Measurements from ENCODE around the gene IL17C.

The IL17C gene

DNA sequence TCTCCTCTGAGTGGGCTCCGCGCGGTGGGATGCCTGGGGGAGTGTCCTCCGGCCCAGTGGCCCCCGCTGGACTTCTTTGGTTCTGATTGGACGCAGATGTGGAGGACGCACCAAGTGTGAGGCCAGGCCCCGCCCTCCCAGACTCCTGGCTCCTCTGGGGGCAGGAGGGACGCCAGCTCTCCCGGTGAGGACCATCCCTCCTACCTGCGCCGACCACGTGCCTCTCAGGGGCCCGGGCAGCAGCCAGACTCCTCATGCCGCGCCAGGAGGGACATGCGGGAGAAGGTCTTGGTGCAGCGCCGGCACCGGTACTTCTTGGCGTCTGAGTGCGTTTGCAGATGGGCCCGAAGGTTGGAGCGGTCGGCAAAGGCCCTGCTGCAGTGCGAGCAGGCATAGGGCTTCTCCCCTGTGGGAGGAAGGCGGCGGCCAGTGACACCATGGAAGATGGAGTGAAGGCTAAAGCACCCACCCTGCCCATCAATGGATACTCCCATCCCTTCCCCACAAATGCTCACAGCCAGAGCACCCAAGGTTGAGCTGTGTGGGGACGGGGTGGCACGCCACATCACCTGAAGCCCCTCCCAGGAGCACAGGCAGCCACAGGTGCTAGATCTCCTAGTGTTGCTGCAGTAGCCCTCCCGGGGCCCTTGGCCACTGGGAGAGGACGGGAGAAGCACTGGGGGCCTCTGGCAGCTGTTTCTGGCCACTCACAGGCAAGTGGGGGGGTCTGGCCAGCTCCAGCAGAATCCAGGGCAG lies 40.0 kb downstream of the IL17C start:
- no peak overlapping the region for H3K4me3 ChIP-seq (ENCODE audit: low read depth, low read length)
- TF ChIP-seq, protein P1, sequence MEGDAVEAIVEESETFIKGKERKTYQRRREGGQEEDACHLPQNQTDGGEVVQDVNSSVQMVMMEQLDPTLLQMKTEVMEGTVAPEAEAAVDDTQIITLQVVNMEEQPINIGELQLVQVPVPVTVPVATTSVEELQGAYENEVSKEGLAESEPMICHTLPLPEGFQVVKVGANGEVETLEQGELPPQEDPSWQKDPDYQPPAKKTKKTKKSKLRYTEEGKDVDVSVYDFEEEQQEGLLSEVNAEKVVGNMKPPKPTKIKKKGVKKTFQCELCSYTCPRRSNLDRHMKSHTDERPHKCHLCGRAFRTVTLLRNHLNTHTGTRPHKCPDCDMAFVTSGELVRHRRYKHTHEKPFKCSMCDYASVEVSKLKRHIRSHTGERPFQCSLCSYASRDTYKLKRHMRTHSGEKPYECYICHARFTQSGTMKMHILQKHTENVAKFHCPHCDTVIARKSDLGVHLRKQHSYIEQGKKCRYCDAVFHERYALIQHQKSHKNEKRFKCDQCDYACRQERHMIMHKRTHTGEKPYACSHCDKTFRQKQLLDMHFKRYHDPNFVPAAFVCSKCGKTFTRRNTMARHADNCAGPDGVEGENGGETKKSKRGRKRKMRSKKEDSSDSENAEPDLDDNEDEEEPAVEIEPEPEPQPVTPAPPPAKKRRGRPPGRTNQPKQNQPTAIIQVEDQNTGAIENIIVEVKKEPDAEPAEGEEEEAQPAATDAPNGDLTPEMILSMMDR (IDR thresholded peaks at IDR 0.05; ENCODE audit: borderline replicate concordance, insufficient read depth, low read depth, low read length), result no peak

GRCh38 chr16:88680554-88681083 lies 42.2 kb downstream of the IL17C start:
- peak overlapping the region; percentile 34 for H3K4me3 ChIP-seq (ENCODE audit: low read depth, low read length)
- TF ChIP-seq, protein P1 (IDR thresholded peaks at IDR 0.05; ENCODE audit: borderline replicate concordance, insufficient read depth, low read depth, low read length), result no peak

DNA sequence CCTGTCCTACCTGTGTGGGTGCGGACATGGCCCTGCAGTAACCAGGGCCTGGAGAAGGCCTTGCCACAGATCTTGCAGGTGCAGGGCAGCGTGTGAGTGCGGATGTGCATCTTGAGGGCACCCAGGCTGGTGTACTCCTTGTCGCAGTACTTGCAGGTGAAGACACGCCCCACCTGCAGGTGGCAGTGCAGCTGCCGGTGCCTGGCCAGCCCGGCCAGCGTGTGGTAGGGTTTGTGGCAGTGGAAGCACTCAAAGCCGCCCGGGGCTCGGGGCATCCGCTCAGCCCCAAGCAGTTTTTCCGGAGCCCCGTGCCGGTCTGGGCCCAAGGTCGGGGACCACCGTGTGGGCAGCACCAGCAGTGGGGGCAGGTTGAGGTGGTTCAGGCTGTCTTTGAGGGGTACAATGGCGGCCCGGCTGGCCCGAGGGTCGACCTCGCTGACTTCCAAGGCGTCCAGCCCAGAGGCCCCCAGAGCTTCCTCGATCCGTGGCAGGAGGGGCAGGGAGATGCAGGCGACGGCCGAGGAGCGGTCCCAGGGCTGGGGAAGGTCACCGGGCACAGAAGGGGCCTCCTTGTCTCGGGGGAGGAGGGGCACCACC lies 42.8 kb downstream of the IL17C start:
- H3K4me3 ChIP-seq (ENCODE audit: low read depth, low read length), result peak overlapping the region; percentile 34
- TF ChIP-seq, protein P1 (IDR thresholded peaks at IDR 0.05; ENCODE audit: borderline replicate concordance, insufficient read depth, low read depth, low read length), result peak; percentile 83

DNA sequence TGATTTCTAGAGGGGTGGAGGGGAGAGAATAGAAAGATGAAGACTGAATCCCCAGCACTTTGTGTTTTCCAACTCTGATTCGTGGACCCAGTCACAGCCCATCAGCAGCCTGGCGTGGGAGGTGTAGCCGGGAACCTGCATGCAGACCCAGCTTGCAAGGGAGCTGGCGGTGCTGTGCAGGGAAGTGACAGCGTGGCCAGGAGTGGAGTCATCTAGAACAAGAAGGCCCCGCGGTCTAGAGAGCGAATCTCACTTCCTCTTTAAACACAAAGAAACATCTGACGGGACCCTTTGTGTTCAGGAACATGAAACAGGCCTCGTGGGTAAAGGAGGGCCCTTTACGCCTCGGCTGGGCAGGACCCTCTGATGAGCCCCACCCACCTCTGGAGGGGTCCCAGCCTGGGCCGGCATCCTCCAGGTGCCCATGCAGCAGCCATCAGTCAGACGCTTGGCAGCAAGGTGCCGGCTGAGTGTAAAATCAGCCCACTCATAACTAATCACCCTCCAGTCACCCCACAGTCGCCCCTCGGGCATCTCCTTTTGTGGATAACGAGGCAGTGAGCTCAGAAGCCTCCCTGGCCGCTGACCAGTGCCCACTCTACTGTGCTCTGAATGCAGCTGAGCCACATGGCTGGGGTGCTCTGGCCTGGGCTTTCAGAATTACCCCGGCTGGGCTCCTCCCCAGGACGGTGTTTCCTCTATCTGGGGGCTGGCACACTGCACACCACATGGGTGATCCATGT lies 43.5 kb downstream of the IL17C start:
- TF ChIP-seq, protein P1 (IDR thresholded peaks at IDR 0.05; ENCODE audit: borderline replicate concordance, insufficient read depth, low read depth, low read length), result no peak
- peak overlapping the region; percentile 35 for H3K4me3 ChIP-seq (ENCODE audit: low read depth, low read length)

DNA sequence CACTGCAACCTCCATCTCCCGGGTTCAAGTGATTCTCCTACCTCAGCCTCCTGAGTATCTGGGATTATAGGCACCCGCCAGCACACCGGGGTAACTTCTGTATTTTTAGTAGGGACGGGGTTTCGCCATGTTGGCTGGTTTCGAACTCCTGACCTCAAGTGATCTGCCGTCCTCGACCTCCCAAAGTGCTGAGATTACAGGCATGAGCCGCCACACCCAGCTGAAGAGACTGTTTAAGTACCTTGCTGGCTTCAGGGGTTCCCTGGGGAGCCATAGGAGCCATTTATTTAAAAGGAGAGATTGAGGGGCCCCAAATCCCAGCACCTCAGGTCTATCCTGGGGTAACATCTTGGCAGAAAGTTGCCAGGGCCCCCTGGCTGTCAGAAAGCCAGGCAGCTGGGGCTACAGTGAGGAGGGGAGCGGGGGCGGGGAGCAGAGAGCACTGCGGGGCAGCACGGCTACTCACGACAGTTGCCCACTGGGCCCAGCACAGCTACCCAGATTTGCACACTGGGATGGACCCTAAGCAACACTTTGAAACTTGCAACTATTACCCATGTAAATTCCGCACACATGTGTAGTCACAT lies 46.3 kb downstream of the IL17C start:
- TF ChIP-seq, protein P1 (IDR thresholded peaks at IDR 0.05; ENCODE audit: borderline replicate concordance, insufficient read depth, low read depth, low read length), result no peak
- H3K4me3 ChIP-seq (ENCODE audit: low read depth, low read length), result no peak overlapping the region

DNA sequence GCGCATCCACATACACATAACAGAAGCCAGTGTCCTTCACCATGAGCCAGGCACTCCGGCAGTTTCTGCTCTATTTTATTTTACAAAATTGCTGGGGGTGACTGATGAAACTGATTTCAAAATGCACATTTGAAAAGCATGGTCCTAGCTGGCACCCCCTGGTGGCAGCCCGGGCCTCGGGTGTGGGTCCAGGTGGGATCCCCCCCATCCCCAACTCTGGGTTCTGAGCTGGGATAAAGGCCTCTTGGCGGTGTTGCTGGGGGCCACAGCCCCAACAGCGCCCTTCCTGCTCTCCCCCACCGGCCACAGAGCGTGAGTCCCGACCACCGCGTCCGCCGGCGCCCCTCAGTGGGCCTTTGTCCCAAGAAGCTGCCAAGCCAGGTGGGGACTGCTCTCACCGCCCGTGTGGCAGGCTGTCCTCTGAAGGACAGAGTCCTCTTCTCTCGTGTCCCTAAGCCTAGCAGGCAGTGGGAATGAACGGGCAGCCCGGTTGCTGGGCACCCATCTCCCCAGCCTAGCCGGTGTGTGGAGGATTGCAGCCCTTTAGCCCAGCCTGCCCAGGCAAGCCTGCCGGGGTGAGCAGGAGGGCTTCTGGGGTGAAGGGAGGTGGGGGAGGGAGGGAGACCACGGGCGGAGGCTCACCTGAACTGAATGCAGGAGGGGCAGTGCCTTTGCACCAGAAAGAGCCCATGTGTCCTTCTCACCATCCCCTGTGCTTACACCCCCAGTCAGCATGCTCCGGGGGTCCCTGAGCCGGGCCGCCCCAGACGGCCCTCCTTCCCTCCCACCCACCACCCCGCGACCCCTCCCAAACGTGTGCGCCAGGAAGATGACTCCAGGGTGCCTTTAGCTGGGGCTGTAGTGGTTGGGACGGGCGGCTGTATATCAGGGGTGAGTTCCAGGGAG lies 47.0 kb downstream of the IL17C start:
- H3K4me3 ChIP-seq (ENCODE audit: low read depth, low read length), result peak overlapping the region; percentile 65
- TF ChIP-seq, protein P1 (IDR thresholded peaks at IDR 0.05; ENCODE audit: borderline replicate concordance, insufficient read depth, low read depth, low read length), result peak; percentile 68

Measured in GM12875 (cell line).